HG03565 (cell line): ENCODE measurements around the gene OAS3.
"Not testable (repeated sequence)": the region's sequence is repeated elsewhere in the genome, so short reads cannot be mapped to it uniquely, and the experiment has no call there.

ENCODE experiments used
- ATAC-seq: cut with Tn5 transposase; IDR thresholded peaks from one replicate; pipeline ENCODE4 v1.9.1; 2021; ENCODE audit warnings: mild to moderate bottlenecking, moderate library complexity; ENCODE audit not compliant: unreplicated experiment

Gene OAS3, protein sequence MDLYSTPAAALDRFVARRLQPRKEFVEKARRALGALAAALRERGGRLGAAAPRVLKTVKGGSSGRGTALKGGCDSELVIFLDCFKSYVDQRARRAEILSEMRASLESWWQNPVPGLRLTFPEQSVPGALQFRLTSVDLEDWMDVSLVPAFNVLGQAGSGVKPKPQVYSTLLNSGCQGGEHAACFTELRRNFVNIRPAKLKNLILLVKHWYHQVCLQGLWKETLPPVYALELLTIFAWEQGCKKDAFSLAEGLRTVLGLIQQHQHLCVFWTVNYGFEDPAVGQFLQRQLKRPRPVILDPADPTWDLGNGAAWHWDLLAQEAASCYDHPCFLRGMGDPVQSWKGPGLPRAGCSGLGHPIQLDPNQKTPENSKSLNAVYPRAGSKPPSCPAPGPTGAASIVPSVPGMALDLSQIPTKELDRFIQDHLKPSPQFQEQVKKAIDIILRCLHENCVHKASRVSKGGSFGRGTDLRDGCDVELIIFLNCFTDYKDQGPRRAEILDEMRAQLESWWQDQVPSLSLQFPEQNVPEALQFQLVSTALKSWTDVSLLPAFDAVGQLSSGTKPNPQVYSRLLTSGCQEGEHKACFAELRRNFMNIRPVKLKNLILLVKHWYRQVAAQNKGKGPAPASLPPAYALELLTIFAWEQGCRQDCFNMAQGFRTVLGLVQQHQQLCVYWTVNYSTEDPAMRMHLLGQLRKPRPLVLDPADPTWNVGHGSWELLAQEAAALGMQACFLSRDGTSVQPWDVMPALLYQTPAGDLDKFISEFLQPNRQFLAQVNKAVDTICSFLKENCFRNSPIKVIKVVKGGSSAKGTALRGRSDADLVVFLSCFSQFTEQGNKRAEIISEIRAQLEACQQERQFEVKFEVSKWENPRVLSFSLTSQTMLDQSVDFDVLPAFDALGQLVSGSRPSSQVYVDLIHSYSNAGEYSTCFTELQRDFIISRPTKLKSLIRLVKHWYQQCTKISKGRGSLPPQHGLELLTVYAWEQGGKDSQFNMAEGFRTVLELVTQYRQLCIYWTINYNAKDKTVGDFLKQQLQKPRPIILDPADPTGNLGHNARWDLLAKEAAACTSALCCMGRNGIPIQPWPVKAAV

DNA sequence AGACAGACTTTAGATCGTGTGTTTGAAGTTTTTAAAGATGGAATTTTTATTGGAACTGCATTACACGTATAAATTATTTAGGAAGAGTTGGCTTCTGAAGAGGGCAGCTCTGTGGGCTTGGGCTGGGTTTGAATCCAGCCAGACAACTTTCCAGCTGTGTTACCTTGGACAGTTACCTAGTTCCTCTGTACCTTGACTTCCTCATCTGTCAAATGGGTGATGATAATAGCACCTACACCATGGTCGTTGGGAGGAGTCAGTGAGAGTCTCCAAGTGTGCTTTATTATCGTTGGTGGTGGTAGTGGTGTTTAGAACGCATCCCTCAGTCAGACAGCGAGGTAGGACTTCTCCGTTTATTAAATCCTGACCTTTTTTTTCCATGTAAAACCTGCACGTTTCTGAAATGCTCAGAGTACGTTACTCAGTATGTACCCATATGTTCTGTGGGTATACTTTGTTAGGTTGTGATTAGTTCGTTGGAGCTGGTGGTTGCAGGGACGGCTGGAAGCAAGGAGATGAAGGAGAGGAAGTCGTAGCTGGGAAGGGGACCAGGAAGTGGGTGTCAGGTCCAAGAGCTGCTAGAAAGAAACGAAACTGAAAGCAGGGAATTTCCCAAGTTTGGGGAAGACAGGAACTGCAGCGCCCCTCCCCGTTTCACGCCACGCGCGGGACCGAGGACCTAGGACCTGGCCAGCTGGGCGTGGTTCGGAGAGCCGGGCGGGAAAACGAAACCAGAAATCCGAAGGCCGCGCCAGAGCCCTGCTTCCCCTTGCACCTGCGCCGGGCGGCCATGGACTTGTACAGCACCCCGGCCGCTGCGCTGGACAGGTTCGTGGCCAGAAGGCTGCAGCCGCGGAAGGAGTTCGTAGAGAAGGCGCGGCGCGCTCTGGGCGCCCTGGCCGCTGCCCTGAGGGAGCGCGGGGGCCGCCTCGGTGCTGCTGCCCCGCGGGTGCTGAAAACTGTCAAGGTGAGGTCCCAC is at the start of gene OAS3:
OAS3 (plus strand) TSS at position 734 of the 979 bp plus-strand sequence; CDS start at position 791, 57 bp downstream.
- ATAC-seq = no peak

DNA sequence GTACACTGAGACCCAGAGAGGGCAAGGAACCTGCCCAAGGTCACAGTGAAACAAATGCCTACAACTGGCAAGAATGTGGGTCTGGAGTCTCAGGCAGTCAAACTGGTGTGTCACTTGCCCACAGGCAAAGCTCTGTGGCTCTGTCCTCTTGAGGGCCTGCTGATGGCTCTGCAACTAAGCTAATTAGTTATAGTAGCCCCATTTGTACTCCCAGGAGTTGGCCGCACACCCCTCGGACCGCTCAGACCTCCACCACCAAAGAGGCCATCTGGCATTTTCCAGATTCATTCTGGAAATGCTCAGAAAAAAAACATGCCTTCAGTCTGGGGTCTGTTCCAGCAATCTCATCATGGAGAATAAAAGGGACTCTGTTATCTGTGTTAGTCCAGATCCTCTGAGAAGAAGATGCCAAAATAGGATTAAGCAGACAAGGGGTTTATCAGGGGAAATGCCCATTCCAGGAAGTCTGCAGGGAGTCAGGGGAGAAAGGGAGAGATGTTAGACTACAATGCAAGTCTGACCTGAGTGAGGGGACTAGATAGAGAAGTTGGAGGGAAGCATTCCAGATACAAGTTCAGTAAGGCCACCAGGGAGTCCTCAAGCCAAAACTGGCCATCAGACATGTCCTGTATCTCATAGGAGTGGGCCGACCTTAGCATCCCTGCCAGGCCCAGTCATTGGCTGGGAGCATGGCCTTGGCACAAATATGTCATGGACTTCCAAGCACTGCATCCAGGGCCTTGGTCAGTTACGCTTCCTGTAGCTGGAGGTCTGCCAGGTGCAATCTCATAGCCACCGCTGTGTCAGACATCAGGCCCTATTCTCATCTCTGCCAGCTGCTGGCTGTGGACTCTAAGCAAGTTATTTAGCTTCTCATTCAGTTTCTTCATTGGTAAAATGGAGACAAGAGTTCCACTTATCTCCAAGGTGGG is 46.9 kb upstream of the OAS3 start:
- no peak for ATAC-seq

DNA sequence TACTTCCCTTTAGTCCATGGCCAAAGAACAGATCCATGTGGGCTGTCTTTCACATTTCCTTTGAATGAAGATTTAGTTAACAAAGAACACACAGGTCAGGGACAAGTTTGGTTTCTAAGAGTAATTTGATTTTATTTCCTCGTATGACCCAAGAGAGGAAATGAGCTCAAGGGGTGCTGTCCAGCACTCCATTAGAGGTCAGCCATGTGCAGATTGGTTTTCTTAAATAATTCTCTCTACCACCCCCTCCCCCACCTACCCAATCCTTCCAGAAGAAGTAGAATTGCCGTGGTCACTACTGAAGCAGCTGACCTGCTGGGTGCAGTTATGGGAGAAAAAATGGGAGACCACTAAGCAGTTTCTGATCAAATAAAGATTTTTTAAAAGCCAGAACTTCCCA is 45.4 kb upstream of the OAS3 start:
- ATAC-seq = no peak

DNA sequence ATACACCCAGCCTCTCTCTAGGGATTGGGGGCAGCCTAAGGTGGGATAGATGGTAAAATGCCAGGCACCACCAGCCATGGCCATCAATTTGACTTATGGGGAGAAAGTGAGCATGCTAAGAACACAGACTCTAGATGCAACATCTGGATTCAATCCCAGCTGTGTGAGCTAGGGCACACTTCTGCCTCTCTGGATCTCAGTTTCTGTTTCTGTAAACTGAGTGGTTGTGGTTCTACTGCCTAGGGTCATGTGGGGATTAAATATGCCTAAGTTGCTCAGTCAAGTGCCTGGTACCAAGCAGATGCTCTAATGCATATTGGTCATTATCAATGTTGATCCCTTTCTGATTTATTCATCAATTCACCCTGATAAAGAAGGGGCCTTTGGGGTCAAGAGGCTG is 44.1 kb upstream of the OAS3 start:
- no peak for ATAC-seq

DNA sequence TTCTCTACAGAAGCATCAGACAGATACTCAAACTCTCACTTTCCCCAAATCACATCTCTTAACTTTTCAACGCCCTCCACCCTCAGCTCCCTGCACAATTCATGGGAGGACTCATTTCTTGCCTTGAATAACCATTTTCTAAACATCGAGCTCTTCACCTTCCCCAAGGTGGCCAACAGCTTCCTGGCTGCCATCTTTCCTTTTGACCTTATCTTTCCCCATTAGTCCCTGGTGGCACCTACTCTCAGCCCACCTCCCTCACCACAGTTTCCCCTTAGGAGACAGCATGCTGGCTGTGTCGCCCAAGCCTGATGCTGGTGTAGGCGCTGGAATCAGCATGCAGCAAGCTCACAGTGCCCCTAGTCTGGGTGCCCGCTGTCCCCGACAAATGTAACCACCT is 39.9 kb upstream of the OAS3 start:
- ATAC-seq = no peak

DNA sequence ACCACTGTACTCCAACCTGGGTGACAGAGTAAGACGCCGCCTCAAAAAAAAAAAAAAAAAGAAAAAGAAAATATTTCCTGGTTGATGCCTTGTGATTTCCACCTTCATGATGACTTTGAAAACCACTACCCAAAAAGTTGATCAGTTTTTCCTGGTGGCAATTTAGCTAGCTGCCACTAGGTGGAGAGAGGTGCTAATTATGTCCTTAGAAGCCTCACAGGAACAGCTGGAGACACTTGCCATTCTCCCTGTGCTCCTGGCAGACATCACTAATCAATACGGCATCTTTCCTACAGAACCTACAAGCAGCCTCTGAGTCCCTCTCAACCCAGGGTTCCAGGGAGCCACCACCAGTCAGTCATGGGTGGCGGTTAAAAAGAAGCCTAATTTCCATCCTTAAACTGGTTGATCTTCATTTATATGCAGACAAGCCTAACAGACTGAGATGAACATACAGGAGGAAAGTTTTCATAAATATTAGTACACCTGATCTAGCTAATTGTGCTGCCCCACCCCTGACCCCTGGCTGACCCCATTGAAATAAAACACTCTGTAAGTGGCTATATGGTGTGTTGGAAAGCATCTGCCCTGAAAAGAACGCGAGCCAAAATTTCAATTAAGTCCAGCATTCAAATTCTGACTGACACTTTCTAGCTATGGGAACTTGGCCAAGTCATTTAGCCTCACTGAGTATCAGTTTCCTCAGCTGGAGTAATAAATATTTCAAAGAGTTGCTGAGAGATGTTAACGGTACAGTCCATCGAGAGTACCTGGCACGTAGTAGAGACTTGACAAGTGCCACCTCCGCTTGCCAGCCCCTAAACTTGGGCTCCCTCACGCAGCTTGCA is 37.8 kb upstream of the OAS3 start:
- ATAC-seq = no peak

DNA sequence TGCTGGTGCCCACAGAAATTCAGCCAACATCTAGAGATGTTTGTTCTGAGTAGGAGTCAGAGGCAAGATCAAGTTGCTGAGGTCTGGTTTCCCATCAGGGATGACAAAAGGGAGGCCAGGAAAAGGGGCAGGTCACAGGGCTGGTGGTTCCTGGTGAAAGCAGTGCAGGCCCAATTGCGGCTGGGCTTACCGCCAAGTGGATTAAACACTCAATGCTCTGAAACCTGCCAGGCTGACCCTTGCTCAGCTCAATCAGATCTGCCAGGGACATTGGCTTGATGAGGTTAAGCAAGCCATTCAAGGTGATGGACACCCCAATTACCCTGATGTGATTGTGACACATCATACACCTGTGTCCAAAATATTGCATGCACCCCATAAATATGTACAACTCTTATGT is 37.0 kb upstream of the OAS3 start:
- no peak for ATAC-seq

DNA sequence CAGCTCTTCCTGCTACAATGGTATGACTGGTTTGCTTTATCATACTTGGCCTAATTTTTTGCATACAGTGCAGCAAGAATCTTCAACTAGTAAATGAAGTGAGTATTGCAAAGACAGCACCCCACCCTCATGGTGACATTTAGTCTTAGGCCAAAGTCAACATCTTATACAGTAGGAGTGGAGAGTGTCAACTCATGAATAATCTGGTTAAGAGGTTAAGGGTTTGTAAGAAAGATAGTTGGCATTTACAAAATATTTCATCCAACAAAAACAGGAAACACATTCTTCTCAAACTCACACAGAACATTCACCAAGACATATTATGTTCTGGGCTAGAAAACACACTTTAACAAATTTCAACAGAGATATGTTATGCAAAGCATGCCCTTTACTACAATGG is 33.7 kb upstream of the OAS3 start:
- no peak for ATAC-seq

DNA sequence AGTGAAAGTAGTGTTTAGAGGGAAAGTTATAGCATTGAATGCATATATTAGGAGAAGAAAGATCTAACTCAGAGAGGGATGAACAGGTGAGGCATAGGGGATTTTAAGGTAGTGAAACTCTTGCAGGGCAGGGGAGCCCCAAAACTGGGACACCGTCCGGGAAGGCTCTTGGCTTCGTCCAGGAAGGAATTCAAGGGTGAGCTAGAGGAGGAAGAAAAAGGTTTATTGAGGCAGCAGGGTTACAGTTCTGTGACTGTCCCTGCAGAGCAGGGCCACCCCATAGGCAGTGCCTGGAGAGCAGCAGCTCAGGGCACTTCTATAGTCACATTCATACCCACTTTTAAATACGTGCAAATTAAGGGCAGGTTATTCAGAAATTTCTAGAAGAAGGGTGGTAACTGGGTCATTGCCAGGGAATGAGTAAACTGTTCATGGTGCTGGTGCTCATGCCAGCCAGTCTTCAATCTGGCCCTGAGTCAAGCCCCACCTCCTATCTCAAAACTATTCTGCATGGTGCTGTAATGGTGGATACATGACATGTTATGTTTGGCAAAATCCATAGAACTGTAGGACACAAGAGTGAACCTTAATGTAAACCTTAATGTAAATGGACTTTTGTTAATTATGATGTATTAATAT is 32.7 kb upstream of the OAS3 start:
- no peak for ATAC-seq

DNA sequence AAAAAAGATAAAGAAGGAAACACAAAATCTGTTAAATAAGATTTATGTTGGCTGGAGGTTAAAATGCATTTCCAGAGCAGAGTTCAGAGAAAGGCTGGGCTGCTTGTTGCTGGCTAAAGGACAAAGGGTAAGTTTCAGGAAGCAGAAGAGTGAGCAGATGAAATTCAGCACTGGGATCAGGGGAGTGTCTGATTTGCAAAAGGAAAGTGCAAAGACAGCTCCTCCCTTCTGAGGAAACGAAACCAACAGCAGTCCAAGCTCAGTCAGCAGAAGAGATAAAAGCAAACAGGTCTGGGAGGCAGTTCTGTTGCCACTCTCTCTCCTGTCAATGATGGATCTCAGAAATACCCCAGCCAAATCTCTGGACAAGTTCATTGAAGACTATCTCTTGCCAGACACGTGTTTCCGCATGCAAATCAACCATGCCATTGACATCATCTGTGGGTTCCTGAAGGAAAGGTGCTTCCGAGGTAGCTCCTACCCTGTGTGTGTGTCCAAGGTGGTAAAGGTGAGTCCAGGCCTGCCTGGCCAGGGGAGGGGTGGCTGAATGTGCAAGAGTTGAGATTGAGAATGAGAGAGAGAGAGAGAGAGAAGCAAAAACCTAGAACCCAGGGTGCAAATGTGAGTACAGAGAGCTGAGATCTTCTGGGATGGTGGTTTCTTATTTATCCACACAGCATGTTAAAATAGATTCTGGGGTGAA is 31.4 kb upstream of the OAS3 start, which contains the start of gene OAS1:
OAS1 (plus strand) TSS at position 251 of the 703 bp plus-strand sequence; CDS start at position 329, 78 bp downstream.
- ATAC-seq = peak; percentile 59

DNA sequence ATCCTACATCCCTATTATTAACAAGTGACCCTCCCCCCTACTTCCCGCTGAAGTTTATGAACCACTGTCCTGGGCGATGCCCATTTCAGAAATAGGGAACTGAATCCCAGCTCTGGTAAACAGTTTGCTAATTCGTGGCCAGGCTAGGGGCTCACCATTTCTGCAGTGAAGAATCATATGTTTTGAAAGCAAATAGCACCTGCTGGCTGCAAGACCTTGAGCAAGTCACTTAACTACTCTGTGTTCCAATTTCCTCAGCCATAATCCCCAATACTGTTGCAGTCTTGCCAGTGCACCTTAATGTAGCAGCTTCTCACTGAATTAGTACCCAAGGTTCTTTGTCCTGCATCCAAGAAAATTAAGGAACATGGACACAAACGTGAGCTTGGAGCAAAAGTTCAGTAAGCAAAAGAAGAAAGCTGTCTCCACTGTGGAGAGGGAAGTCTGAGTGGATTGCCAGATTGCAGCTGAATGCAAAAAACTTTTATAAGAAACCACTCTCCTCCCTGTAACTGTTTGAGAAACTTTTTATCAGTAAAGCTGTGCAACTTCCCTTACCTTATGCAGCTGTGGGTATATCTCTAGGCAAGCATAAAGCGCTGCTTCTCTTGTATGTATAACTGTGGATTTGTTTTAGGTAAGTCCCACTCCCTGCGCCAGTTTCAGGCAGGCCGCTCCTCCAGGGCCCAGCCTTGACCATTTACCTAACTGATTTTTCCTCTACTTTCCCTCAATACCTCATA is 30.7 kb upstream of the OAS3 start:
- ATAC-seq = peak; percentile 36

DNA sequence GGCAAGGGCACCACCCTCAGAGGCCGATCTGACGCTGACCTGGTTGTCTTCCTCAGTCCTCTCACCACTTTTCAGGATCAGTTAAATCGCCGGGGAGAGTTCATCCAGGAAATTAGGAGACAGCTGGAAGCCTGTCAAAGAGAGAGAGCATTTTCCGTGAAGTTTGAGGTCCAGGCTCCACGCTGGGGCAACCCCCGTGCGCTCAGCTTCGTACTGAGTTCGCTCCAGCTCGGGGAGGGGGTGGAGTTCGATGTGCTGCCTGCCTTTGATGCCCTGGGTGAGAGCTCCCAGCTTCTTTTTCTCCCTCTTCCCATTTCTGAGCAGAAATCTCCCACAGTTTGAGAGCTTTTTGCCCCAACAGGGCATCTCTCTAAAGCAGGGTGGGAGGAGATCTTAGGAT is 29.7 kb upstream of the OAS3 start:
- ATAC-seq = no peak

DNA sequence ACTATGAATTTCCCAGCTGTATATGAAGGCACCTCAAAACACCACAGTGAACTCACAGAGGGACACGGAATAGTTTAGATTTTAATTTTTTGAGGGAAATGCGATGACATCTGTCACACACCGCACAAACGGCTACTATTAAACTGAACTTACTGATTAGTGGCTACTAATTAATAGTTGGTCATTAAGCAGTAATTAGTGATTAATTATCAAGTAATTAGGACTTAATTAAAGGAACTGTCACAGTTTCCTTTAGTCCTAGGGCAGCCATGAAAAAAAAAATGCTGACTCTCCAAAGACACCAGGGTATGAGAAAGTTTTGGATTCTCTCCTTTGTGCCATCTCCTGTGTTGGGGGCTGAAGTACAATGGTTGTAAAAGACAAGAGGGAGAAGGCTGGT is 28.6 kb upstream of the OAS3 start:
- ATAC-seq = no peak

DNA sequence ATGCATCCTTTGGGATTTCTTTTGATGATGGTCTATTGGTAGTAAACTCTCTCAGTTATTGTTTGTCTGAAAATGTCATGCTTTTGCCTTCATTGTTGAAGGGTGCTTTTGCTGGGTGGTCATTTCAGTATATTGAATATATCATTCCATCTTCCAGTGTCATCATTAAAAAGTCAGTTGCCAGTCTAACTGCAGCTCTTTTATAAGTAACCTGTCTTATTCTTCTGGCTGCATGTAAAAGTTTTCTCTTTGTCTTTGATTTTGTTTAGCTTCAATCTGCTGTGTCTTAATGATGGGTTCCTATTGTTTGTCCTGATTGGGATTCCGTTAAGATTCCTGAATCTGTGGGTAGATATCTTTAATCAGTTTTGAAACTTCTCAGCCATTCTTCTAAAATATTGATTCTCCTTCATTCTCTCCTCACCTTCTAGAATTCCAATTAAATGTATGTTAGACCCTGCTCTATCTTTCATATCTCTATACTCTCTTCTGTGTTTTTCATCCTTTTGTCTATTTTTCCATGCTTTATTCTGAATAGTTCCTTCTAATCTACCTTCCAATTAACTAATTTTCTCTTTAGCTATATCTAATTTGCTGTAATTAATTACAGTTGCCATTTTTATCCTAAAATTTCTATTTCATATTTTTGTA is 25.1 kb upstream of the OAS3 start:
- no peak for ATAC-seq

DNA sequence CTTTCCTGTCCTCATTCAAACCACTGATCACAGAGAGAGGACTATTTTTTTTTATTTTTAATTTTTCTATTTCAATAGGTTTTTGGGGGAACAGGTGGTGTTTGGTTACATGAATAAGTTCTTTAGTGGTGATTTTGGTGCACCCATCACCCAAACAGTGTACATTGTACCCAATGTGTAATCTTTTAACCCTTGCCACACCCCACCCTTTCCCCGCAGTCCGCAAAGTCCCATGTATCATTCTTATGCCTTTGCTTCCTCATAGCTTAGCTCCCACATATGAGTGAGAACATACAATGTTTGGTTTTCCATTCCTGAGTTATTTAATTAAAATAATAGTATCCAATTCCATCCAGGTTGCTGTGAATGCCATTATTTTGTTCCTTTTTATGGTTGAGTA is 24.4 kb upstream of the OAS3 start:
- not testable (repeated sequence) for ATAC-seq

DNA sequence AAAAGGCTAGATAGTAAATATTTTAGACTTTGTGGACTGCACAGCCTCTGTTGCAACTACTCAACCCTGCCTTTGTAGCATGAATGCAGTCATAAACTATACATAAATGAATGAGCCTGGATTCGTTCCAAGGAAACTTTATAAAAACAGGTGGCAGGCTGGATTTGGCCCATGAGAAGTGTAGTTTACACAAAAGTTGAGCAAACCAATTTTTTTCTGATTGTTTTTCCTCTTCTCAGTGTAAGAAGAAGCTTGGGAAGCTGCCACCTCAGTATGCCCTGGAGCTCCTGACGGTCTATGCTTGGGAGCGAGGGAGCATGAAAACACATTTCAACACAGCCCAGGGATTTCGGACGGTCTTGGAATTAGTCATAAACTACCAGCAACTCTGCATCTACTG is 22.0 kb upstream of the OAS3 start:
- ATAC-seq = no peak
